ENCODE results near the gene SYNE1.
"Not testable (repeated sequence)": the region's sequence is repeated elsewhere in the genome, so short reads cannot be mapped to it uniquely, and the experiment has no call there.

DNA sequence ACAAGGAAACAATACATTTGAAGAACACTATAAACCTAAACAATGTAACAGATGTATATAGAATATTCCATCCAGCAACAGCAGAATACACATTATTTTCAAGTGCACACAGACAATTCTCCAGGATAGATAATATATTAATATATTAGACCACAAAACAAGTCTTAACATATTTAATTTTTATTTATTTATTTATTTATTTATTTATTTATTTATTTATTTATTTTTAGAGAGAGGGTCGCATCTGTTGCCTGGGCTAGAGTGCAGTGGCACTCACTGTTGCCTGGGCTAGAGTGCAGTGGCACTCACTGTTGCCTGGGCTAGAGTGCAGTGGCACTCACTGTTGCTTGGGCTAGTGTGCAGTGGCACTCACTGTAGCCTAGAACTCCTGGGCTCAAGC, 78.4 kb downstream of the SYNE1 start:
- TF ChIP-seq, protein P1, sequence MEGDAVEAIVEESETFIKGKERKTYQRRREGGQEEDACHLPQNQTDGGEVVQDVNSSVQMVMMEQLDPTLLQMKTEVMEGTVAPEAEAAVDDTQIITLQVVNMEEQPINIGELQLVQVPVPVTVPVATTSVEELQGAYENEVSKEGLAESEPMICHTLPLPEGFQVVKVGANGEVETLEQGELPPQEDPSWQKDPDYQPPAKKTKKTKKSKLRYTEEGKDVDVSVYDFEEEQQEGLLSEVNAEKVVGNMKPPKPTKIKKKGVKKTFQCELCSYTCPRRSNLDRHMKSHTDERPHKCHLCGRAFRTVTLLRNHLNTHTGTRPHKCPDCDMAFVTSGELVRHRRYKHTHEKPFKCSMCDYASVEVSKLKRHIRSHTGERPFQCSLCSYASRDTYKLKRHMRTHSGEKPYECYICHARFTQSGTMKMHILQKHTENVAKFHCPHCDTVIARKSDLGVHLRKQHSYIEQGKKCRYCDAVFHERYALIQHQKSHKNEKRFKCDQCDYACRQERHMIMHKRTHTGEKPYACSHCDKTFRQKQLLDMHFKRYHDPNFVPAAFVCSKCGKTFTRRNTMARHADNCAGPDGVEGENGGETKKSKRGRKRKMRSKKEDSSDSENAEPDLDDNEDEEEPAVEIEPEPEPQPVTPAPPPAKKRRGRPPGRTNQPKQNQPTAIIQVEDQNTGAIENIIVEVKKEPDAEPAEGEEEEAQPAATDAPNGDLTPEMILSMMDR (IDR thresholded peaks at IDR 0.05; ENCODE audit: insufficient read depth, low read length, poor library complexity, severe bottlenecking) = not testable (repeated sequence)
- TF ChIP-seq EZH2phosphoT487 (conservative IDR thresholded peaks at IDR 0.05; ENCODE audit: low read length) = not testable (repeated sequence)

Measured in SU-DHL-6 (cell line).